ENCODE results near the gene GPX4.

The GPX4 gene

GRCh38 chr19:1084024-1084868, 19.5 kb upstream of the GPX4 start:
- DNase-seq (ENCODE audit: low spot score), result no peak

- DNase-seq (ENCODE audit: low spot score), result no peak
Measured at GRCh38 chr19:1085053-1085658, 18.6 kb upstream of the GPX4 start.

- no peak for DNase-seq (ENCODE audit: low spot score)
Measured at GRCh38 chr19:1085676-1086442, 17.9 kb upstream of the GPX4 start.

- no peak for DNase-seq (ENCODE audit: low spot score)
Measured at GRCh38 chr19:1086613-1087012, 17.2 kb upstream of the GPX4 start.

GRCh38 chr19:1087813-1088415, 15.9 kb upstream of the GPX4 start:
- DNase-seq (ENCODE audit: low spot score), result no peak

- no peak for DNase-seq (ENCODE audit: low spot score)
Measured at GRCh38 chr19:1088416-1089010, 15.3 kb upstream of the GPX4 start.

GRCh38 chr19:1089126-1089771, 14.5 kb upstream of the GPX4 start:
- no peak for DNase-seq (ENCODE audit: low spot score)

- DNase-seq (ENCODE audit: low spot score), result no peak
Measured at GRCh38 chr19:1089891-1090290, 13.9 kb upstream of the GPX4 start.

- DNase-seq (ENCODE audit: low spot score), result no peak
Measured at GRCh38 chr19:1090731-1091543, 12.9 kb upstream of the GPX4 start.

GRCh38 chr19:1091544-1092175, 12.1 kb upstream of the GPX4 start:
- no peak for DNase-seq (ENCODE audit: low spot score)

- no peak for DNase-seq (ENCODE audit: low spot score)
Measured at GRCh38 chr19:1093330-1093729, 10.5 kb upstream of the GPX4 start.

- no peak for DNase-seq (ENCODE audit: low spot score)
Measured at GRCh38 chr19:1093811-1094553, 9.8 kb upstream of the GPX4 start.

GRCh38 chr19:1094655-1094977, 9.2 kb upstream of the GPX4 start:
- DNase-seq (ENCODE audit: low spot score), result no peak

- DNase-seq (ENCODE audit: low spot score), result peak; percentile 98
Measured at GRCh38 chr19:1094978-1095701, 8.7 kb upstream of the GPX4 start, which contains the start of gene POLR2E. TSS of gene POLR2E (minus strand) at chr19:1095375. CDS start at chr19:1095315, 60 bp downstream.

GRCh38 chr19:1097810-1098176, 6.0 kb upstream of the GPX4 start:
- DNase-seq (ENCODE audit: low spot score), result no peak

- DNase-seq (ENCODE audit: low spot score), result no peak
Measured at GRCh38 chr19:1098177-1099051, 5.4 kb upstream of the GPX4 start.

GRCh38 chr19:1101337-1101698, 2.5 kb upstream of the GPX4 start:
- DNase-seq (ENCODE audit: low spot score), result no peak
